Osteocyte (in vitro differentiated cells): Measurements from ENCODE around the gene CLEC16A. TPM values are rescaled to one million over a fixed set of nuclear protein-coding genes. Genes with fewer than 3 reads are reported as not detected.

Source experiments
- DNase-seq: peaks from one replicate; pipeline ENCODE4 v3.0.0; 2021; ENCODE audit warnings: mixed read lengths; ENCODE audit not compliant: unreplicated experiment; ENCODE audit errors: extremely low spot score
- H3K27ac Mint-ChIP-seq: one replicate; pipeline ENCODE4 v1.8.0; 2021; ENCODE audit warnings: mild to moderate bottlenecking, mixed read lengths; ENCODE audit not compliant: unreplicated experiment
- H3K27me3 Mint-ChIP-seq: one replicate; pipeline ENCODE4 v1.8.0; 2021; ENCODE audit warnings: mixed read lengths; ENCODE audit not compliant: unreplicated experiment
- H3K36me3 Mint-ChIP-seq: one replicate; pipeline ENCODE4 v1.8.0; 2021; ENCODE audit warnings: mixed read lengths; ENCODE audit not compliant: unreplicated experiment
- H3K4me1 Mint-ChIP-seq: one replicate; pipeline ENCODE4 v1.8.0; 2021; ENCODE audit warnings: mixed read lengths; ENCODE audit not compliant: unreplicated experiment
- H3K4me3 Mint-ChIP-seq: one replicate; pipeline ENCODE4 v1.8.0; 2021; ENCODE audit warnings: mild to moderate bottlenecking, moderate library complexity, mixed read lengths; ENCODE audit not compliant: unreplicated experiment
- H3K9me3 Mint-ChIP-seq: one replicate; pipeline ENCODE4 v1.8.0; 2021; ENCODE audit warnings: mixed read lengths; ENCODE audit not compliant: unreplicated experiment
- CTCF ChIP-seq: fragments of 200-600 bp; sonication (generic); IDR thresholded peaks from 2 replicates; pipeline ENCODE4 v1.5.0; 2021; ENCODE audit warnings: antibody characterized with exemption, mild to moderate bottlenecking, moderate library complexity
- total RNA-seq: library from RNA; stranded (reverse); gene quantifications from 2 replicates; pipeline ENCODE4 v1.2.1, GENCODE V29; 2021

CLEC16A gene
- total RNA-seq, 1 donor from 2014 or later = 22.1 TPM

DNA sequence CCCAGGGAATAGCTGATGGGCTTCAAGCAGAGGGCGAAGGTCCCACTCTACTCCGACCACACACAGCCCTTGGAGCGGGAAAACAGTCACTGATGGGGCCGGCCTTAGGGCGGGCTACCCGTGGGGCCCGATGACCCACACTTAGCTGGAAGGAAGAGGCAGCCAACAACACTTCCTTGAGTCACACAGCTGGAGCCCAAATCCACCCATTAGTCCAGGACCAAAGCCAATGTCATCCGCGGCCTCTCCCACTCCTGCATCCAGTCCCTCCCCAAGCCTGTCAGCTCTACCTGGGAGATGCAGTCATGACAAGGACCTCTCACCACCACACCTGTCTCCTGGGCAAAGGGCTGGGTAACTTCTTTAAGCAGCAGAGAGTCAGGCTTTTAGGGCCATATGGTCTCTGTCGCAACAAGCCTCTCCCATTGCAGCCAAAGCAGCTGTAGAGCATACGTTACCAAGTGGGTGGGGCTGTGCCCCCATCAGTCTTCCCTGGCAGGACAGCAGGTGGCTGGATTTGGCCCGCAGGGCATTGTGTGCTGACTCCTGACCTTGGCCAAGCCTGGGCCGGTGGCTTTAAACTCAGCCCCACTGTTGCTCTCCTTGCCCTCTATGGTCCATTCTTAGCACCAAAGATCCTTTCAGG, 200.9 kb downstream of the CLEC16A start:
- H3K4me1 Mint-ChIP-seq = peaks cover 3% of the 10 kb centered on the region
- H3K4me3 Mint-ChIP-seq = no peak overlapping the region
- no peak for DNase-seq
- no peaks in the 10 kb centered on the region for H3K27me3 Mint-ChIP-seq
- H3K9me3 Mint-ChIP-seq = no peaks in the 10 kb centered on the region
- no peak overlapping the region for H3K27ac Mint-ChIP-seq
- H3K36me3 Mint-ChIP-seq = peaks cover 9% of the 10 kb centered on the region
- no peak for TF ChIP-seq CTCF

- Mint-ChIP-seq H3K27me3 (no peaks in the 10 kb centered on the region), H3K4me1 (no peaks in the 10 kb centered on the region), H3K36me3 (peaks cover 13% of the 10 kb centered on the region), H3K4me3 (no peak overlapping the region), H3K27ac (no peak overlapping the region), H3K9me3 (no peaks in the 10 kb centered on the region)
- no peak for TF ChIP-seq CTCF
- no peak for DNase-seq
Measured at GRCh38 chr16:11145819-11146211, 201.5 kb downstream of the CLEC16A start.

- H3K27me3 Mint-ChIP-seq = no peaks in the 10 kb centered on the region
- H3K4me3 Mint-ChIP-seq = no peak overlapping the region
- no peaks in the 10 kb centered on the region for H3K9me3 Mint-ChIP-seq
- H3K27ac Mint-ChIP-seq = no peak overlapping the region
- no peak for TF ChIP-seq CTCF
- H3K36me3 Mint-ChIP-seq = peaks cover 13% of the 10 kb centered on the region
- no peak for DNase-seq
- H3K4me1 Mint-ChIP-seq = no peaks in the 10 kb centered on the region
Measured at GRCh38 chr16:11147033-11147753, 202.8 kb downstream of the CLEC16A start.

GRCh38 chr16:11147754-11148444, 203.5 kb downstream of the CLEC16A start:
- Mint-ChIP-seq H3K9me3 (no peaks in the 10 kb centered on the region), H3K36me3 (peaks cover 11% of the 10 kb centered on the region), H3K27me3 (no peaks in the 10 kb centered on the region), H3K4me3 (no peak overlapping the region), H3K4me1 (no peaks in the 10 kb centered on the region), H3K27ac (no peak overlapping the region)
- TF ChIP-seq CTCF = no peak
- DNase-seq = no peak

GRCh38 chr16:11149011-11149616, 204.8 kb downstream of the CLEC16A start:
- Mint-ChIP-seq H3K9me3 (no peaks in the 10 kb centered on the region), H3K4me3 (no peak overlapping the region), H3K4me1 (no peaks in the 10 kb centered on the region), H3K27me3 (no peaks in the 10 kb centered on the region), H3K36me3 (peaks cover 11% of the 10 kb centered on the region), H3K27ac (no peak overlapping the region)
- TF ChIP-seq CTCF = no peak
- no peak for DNase-seq
